GM23338 (cell line): ENCODE data around the gene DPYSL3. TPM values are rescaled to one million over a fixed set of nuclear protein-coding genes. Genes with fewer than 3 reads are reported as not detected.

Experiments used
- ATAC-seq: fragments of 200-7000 bp; cut with Tn5 transposase; 3 replicates; pipeline ENCODE4 v1.9.1; 2020
- DNase-seq: peaks from one replicate; pipeline ENCODE4 v3.0.0-alpha.2; 2015; ENCODE audit warnings: low spot score
- H2AFZ ChIP-seq: fragments of 200-600 bp; sonication (generic); 2 replicates; pipeline ENCODE4 v1.8.0; 2016; ENCODE audit warnings: antibody characterized with exemption, mild to moderate bottlenecking, moderate library complexity
- H3F3A ChIP-seq: fragments of 200-600 bp; sonication (generic); replicated peaks from 2 replicates; pipeline ENCODE4 v1.8.0; 2017; ENCODE audit warnings: antibody characterized with exemption, mixed run types, low read depth
- H3K27ac ChIP-seq: fragments of 200-600 bp; sonication (generic); 2 replicates; pipeline ENCODE4 v1.6.1; 2016; ENCODE audit warnings: low read depth
- H3K27me3 ChIP-seq: fragments of 200-600 bp; sonication (generic); 2 replicates; pipeline ENCODE4 v1.8.0; 2016; ENCODE audit warnings: mild to moderate bottlenecking, mixed run types, moderate library complexity; ENCODE audit not compliant: insufficient read depth
- H3K36me3 ChIP-seq: fragments of 200-600 bp; sonication (generic); 2 replicates; pipeline ENCODE4 v1.8.0; 2016; ENCODE audit warnings: mild to moderate bottlenecking; ENCODE audit not compliant: insufficient read depth
- H3K4me1 ChIP-seq: fragments of 200-600 bp; sonication (generic); 2 replicates; pipeline ENCODE4 v1.8.0; 2016; ENCODE audit warnings: mild to moderate bottlenecking, moderate library complexity; ENCODE audit not compliant: insufficient read depth
- H3K4me2 ChIP-seq: fragments of 200-600 bp; sonication (generic); 2 replicates; pipeline ENCODE4 v1.7.1; 2017; ENCODE audit warnings: mixed run types
- H3K4me3 ChIP-seq: fragments of 200-600 bp; sonication (generic); 2 replicates; pipeline ENCODE4 v1.6.1; 2016; ENCODE audit warnings: mixed run types
- H3K79me2 ChIP-seq: fragments of 200-600 bp; sonication (generic); replicated peaks from 2 replicates; pipeline ENCODE4 v1.8.0; 2017; ENCODE audit warnings: mild to moderate bottlenecking; ENCODE audit not compliant: insufficient read depth
- H3K9me2 ChIP-seq: fragments of 200-600 bp; sonication (generic); 2 replicates; pipeline ENCODE4 v1.8.0; 2017; ENCODE audit not compliant: insufficient read depth
- H4K20me1 ChIP-seq: fragments of 200-600 bp; sonication (generic); replicated peaks from 2 replicates; pipeline ENCODE4 v1.8.0; 2017; ENCODE audit warnings: mild to moderate bottlenecking; ENCODE audit not compliant: insufficient read depth
- H3K27ac Mint-ChIP-seq: 2 replicates; pipeline ENCODE4 v1.8.0; 2020; ENCODE audit warnings: inconsistent platforms, mild to moderate bottlenecking, moderate library complexity, mixed read lengths
- H3K27me3 Mint-ChIP-seq: 3 replicates; pipeline ENCODE4 v1.8.0; 2022; ENCODE audit warnings: low read depth, mild to moderate bottlenecking, moderate library complexity, mixed read lengths, inconsistent platforms; ENCODE audit not compliant: insufficient read depth, poor library complexity
- H3K36me3 Mint-ChIP-seq: 3 replicates; pipeline ENCODE4 v1.8.0; 2021; ENCODE audit warnings: low read depth, mild to moderate bottlenecking, inconsistent platforms, moderate library complexity, mixed read lengths
- H3K4me1 Mint-ChIP-seq: 3 replicates; pipeline ENCODE4 v1.8.0; 2020; ENCODE audit warnings: mild to moderate bottlenecking, inconsistent platforms, mixed read lengths
- H3K4me3 Mint-ChIP-seq: 3 replicates; pipeline ENCODE4 v1.8.0; 2021; ENCODE audit warnings: moderate library complexity, mild to moderate bottlenecking, inconsistent platforms, mixed read lengths
- H3K9me3 Mint-ChIP-seq: 3 replicates; pipeline ENCODE4 v1.8.0; 2020; ENCODE audit warnings: moderate library complexity, mild to moderate bottlenecking, inconsistent platforms, mixed read lengths
- CREB1 ChIP-seq: fragments of 250-450 bp; sonication (Bioruptor Pico); IDR thresholded peaks from 2 replicates; pipeline ENCODE4 v1.5.0; 2020; ENCODE audit warnings: low read depth, mild to moderate bottlenecking, moderate library complexity
- EZH2 ChIP-seq: fragments of 200-600 bp; sonication (generic); IDR thresholded peaks from one replicate; pipeline ENCODE4 v1.8.0; 2017; ENCODE audit warnings: antibody characterized with exemption, mild to moderate bottlenecking, low read depth; ENCODE audit not compliant: unreplicated experiment
- EZH2phosphoT487 ChIP-seq: fragments of 200-600 bp; sonication (generic); IDR thresholded peaks from one replicate; pipeline ENCODE4 v1.8.1; 2018; ENCODE audit warnings: antibody characterized with exemption; ENCODE audit not compliant: unreplicated experiment
- JUNB ChIP-seq: IDR thresholded peaks from one replicate; pipeline ENCODE4 v1.6.1; 2016; ENCODE audit warnings: antibody characterized with exemption; ENCODE audit not compliant: unreplicated experiment
- NANOG ChIP-seq: IDR thresholded peaks from 2 replicates; pipeline ENCODE4 v1.6.1; 2016; ENCODE audit warnings: antibody characterized with exemption, borderline replicate concordance
- POLR2AphosphoS5 ChIP-seq: IDR thresholded peaks from 2 replicates; pipeline ENCODE4 v1.6.1; 2016; ENCODE audit warnings: antibody characterized with exemption, low read depth
- REST ChIP-seq: IDR thresholded peaks from one replicate; pipeline ENCODE4 v1.6.1; 2018; ENCODE audit warnings: antibody characterized with exemption; ENCODE audit not compliant: unreplicated experiment
- STAT1 ChIP-seq: IDR thresholded peaks from one replicate; pipeline ENCODE4 v1.6.1; 2016; ENCODE audit warnings: antibody characterized with exemption; ENCODE audit not compliant: unreplicated experiment
- ZNF114 ChIP-seq: fragments of 250-450 bp; sonication (Bioruptor Pico); IDR thresholded peaks from 2 replicates; pipeline ENCODE4 v1.5.0; 2020; ENCODE audit warnings: mild to moderate bottlenecking, moderate library complexity
- ZNF331 ChIP-seq: fragments of 250-450 bp; sonication (Bioruptor Pico); IDR thresholded peaks from 2 replicates; pipeline ENCODE4 v1.5.0; 2020; ENCODE audit warnings: low read depth, mild to moderate bottlenecking, moderate library complexity
- ZNF462 ChIP-seq: fragments of 250-450 bp; sonication (Bioruptor Pico); IDR thresholded peaks from 2 replicates; pipeline ENCODE4 v1.5.0; 2020; ENCODE audit warnings: mild to moderate bottlenecking, moderate library complexity
- polyA plus RNA-seq: library from polyadenylated mRNA; unstranded; fragments of >200 nt; fragmentation: Nextera tagmentation; extraction: Ambion mirVana; gene quantifications from 2 replicates; pipeline ENCODE4 v1.2.1, GENCODE V29; 2016
- total RNA-seq: library from RNA; depleted of rRNA; stranded (reverse); fragments of >200 nt; shearing (Covaris generic); gene quantifications from 2 replicates; pipeline ENCODE4 v1.2.3, GENCODE V29; 2014
- TF ChIP-seq, protein P1 (sequence below), 2 experiments: fragments of 200-600 bp in 1 of 2; sonication (generic) in 1 of 2; conservative IDR thresholded peaks; 2 replicates each; pipeline versions ENCODE4 v1.5.1 to v1.6.1; 2016 to 2017; ENCODE audit warnings: antibody characterized with exemption in 2 of 2, low read depth in 2 of 2, mild to moderate bottlenecking in 2 of 2, moderate library complexity in 1 of 2
- TF ChIP-seq, protein P2 (sequence below): IDR thresholded peaks from 2 replicates; pipeline ENCODE4 v1.6.1; 2016; ENCODE audit warnings: antibody characterized with exemption

DPYSL3 gene
- total and polyA plus RNA-seq, 2 experiments from 2014 or later, result 97.6 to 455 TPM

DNA sequence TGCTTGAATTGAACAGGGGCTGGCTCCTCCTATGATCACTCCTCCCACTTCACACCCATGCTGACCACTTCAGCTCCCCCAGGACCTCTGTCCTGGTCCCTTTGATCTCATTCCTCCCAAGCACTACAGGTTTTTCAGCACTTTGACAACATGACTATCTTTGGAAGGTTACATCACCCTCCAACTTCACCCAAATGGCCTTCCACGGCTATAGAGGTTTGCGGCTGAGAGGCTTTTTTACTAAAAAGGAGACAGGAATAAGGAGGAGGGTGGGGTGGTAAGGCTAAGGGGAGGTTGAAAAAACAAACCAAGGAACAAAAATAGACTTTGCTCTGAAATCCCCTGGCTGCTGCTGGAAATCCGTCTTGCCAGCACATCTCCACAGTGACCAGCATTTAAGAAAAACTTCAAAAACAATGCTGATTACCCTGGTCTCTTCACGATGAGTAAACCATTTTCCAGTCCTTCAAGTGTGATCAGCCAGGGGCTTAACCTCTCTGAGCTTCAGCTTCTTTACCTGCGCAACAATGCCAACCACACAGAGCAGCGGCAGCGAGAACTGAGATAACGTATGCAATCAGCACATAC lies 102.7 kb downstream of the DPYSL3 start:
- peaks cover 2% of the 10 kb centered on the region for H3K27me3 Mint-ChIP-seq

More for the DNA sequence above, 102.7 kb downstream of the DPYSL3 start:
- peak overlapping the region; percentile 56; the same call in 1 of the 2 replicates for H3K27ac ChIP-seq
- DNase-seq (no peak), ATAC-seq (no peak)
- Mint-ChIP-seq H3K4me3 (no peak overlapping the region), H3K4me1 (no peaks in the 10 kb centered on the region), H3K36me3 (peaks cover 96% of the 10 kb centered on the region), H3K27ac (0 out of 2 replicates have a peak overlapping the region, but pooled peaks have one; percentile 37), H3K9me3 (no peaks in the 10 kb centered on the region)
- no peaks in the 10 kb centered on the region for H3K9me2 ChIP-seq
- TF ChIP-seq, protein P1, sequence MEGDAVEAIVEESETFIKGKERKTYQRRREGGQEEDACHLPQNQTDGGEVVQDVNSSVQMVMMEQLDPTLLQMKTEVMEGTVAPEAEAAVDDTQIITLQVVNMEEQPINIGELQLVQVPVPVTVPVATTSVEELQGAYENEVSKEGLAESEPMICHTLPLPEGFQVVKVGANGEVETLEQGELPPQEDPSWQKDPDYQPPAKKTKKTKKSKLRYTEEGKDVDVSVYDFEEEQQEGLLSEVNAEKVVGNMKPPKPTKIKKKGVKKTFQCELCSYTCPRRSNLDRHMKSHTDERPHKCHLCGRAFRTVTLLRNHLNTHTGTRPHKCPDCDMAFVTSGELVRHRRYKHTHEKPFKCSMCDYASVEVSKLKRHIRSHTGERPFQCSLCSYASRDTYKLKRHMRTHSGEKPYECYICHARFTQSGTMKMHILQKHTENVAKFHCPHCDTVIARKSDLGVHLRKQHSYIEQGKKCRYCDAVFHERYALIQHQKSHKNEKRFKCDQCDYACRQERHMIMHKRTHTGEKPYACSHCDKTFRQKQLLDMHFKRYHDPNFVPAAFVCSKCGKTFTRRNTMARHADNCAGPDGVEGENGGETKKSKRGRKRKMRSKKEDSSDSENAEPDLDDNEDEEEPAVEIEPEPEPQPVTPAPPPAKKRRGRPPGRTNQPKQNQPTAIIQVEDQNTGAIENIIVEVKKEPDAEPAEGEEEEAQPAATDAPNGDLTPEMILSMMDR (conservative IDR thresholded peaks at IDR 0.05; ENCODE audit: low read depth in 2 of 2), result no peak
- no peak for TF ChIP-seq NANOG
- TF ChIP-seq ZNF114 (CRISPR knock-in tag), result no peak
- TF ChIP-seq, protein P2, sequence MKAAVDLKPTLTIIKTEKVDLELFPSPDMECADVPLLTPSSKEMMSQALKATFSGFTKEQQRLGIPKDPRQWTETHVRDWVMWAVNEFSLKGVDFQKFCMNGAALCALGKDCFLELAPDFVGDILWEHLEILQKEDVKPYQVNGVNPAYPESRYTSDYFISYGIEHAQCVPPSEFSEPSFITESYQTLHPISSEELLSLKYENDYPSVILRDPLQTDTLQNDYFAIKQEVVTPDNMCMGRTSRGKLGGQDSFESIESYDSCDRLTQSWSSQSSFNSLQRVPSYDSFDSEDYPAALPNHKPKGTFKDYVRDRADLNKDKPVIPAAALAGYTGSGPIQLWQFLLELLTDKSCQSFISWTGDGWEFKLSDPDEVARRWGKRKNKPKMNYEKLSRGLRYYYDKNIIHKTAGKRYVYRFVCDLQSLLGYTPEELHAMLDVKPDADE, result no peak
- no peak for TF ChIP-seq REST
- no peak for TF ChIP-seq ZNF331 (CRISPR knock-in tag)
- no peak for TF ChIP-seq STAT1
- no peak for TF ChIP-seq ZNF462 (CRISPR knock-in tag)
- TF ChIP-seq CREB1, result no peak
- no peak for TF ChIP-seq POLR2AphosphoS5
- no peak for TF ChIP-seq EZH2phosphoT487
- TF ChIP-seq EZH2, result no peak
- TF ChIP-seq JUNB, result no peak
- peaks cover 25% of the 10 kb centered on the region for H3F3A ChIP-seq
- H3K4me1 ChIP-seq, result no peaks in the 10 kb centered on the region
- no peaks in the 10 kb centered on the region for H3K27me3 ChIP-seq
- H3K4me3 ChIP-seq, result no peak overlapping the region
- peaks cover 19% of the 10 kb centered on the region; the same call in 1 of the 2 replicates for H3K79me2 ChIP-seq
- no peak overlapping the region for H2AFZ ChIP-seq
- H3K4me2 ChIP-seq, result no peak overlapping the region
- peaks cover 93% of the 10 kb centered on the region for H3K36me3 ChIP-seq
- H4K20me1 ChIP-seq, result peaks cover 38% of the 10 kb centered on the region
